ENCODE data around the gene TGFBR1. TPM values are rescaled to one million over a fixed set of nuclear protein-coding genes. Genes with fewer than 3 reads are reported as not detected.

Gene TGFBR1
- total RNA-seq, 1 donor from 2014 or later: 87.8 TPM

GRCh38 chr9:99184475-99185347, 79.8 kb downstream of the TGFBR1 start:
- H3K4me3 ChIP-seq (ENCODE audit: low read depth, low read length): peak overlapping the region; percentile 30
- peak; percentile 77 for DNase-seq (ENCODE audit: low read depth)
- TF ChIP-seq CTCF (IDR thresholded peaks at IDR 0.05; ENCODE audit: insufficient read depth, low read length, poor library complexity, severe bottlenecking): peak; percentile 93
- no peaks in the 10 kb centered on the region for H3K36me3 ChIP-seq (ENCODE audit: control insufficient read depth, insufficient read depth, low read length)
- H3K27me3 ChIP-seq (ENCODE audit: control insufficient read depth, insufficient read depth, low read length): no peaks in the 10 kb centered on the region

GRCh38 chr9:99185348-99185632, 80.4 kb downstream of the TGFBR1 start:
- no peaks in the 10 kb centered on the region for H3K36me3 ChIP-seq (ENCODE audit: control insufficient read depth, insufficient read depth, low read length)
- no peak for TF ChIP-seq CTCF (IDR thresholded peaks at IDR 0.05; ENCODE audit: insufficient read depth, low read length, poor library complexity, severe bottlenecking)
- no peak for DNase-seq (ENCODE audit: low read depth)

GRCh38 chr9:99185934-99186333, 81.0 kb downstream of the TGFBR1 start:
- TF ChIP-seq CTCF (IDR thresholded peaks at IDR 0.05; ENCODE audit: insufficient read depth, low read length, poor library complexity, severe bottlenecking): no peak
- H3K4me3 ChIP-seq (ENCODE audit: low read depth, low read length): no peak overlapping the region
- H3K27me3 ChIP-seq (ENCODE audit: control insufficient read depth, insufficient read depth, low read length): no peaks in the 10 kb centered on the region
- no peak for DNase-seq (ENCODE audit: low read depth)
- no peaks in the 10 kb centered on the region for H3K36me3 ChIP-seq (ENCODE audit: control insufficient read depth, insufficient read depth, low read length)

More at GRCh38 chr9:99185348-99185632, 80.4 kb downstream of the TGFBR1 start:
- H3K27me3 ChIP-seq (ENCODE audit: control insufficient read depth, insufficient read depth, low read length): no peaks in the 10 kb centered on the region
- H3K4me3 ChIP-seq (ENCODE audit: low read depth, low read length): no peak overlapping the region

GRCh38 chr9:99187311-99187710, 82.4 kb downstream of the TGFBR1 start:
- Histone ChIP-seq H3K36me3 (ENCODE audit: control insufficient read depth, insufficient read depth, low read length) (no peaks in the 10 kb centered on the region), H3K27me3 (ENCODE audit: control insufficient read depth, insufficient read depth, low read length) (no peaks in the 10 kb centered on the region), H3K4me3 (ENCODE audit: low read depth, low read length) (no peak overlapping the region)
- no peak for DNase-seq (ENCODE audit: low read depth)
- no peak for TF ChIP-seq CTCF (IDR thresholded peaks at IDR 0.05; ENCODE audit: insufficient read depth, low read length, poor library complexity, severe bottlenecking)

GRCh38 chr9:99189186-99189585, 84.3 kb downstream of the TGFBR1 start:
- Histone ChIP-seq H3K27me3 (ENCODE audit: control insufficient read depth, insufficient read depth, low read length) (no peaks in the 10 kb centered on the region), H3K4me3 (ENCODE audit: low read depth, low read length) (no peak overlapping the region), H3K36me3 (ENCODE audit: control insufficient read depth, insufficient read depth, low read length) (no peaks in the 10 kb centered on the region)
- no peak for TF ChIP-seq CTCF (IDR thresholded peaks at IDR 0.05; ENCODE audit: insufficient read depth, low read length, poor library complexity, severe bottlenecking)
- DNase-seq (ENCODE audit: low read depth): no peak
